Immature natural killer cell (primary cell): ENCODE data around the gene ZNF77. TPM values are rescaled to one million over a fixed set of nuclear protein-coding genes. Genes with fewer than 3 reads are reported as not detected.
"Not testable (repeated sequence)": the region's sequence is repeated elsewhere in the genome, so short reads cannot be mapped to it uniquely, and the experiment has no call there.

Source experiments
- DNase-seq, 3 donors: peaks; one replicate each; pipeline ENCODE4 v3.0.0; 2022; ENCODE audit warnings: mixed read lengths in 1 of 3
- H3K27ac Mint-ChIP-seq, 6 donors: one replicate each; pipeline ENCODE4 v1.8.0; 2020; ENCODE audit warnings: mixed read lengths in 6 of 6, mild to moderate bottlenecking in 5 of 6, inconsistent platforms in 4 of 6, moderate library complexity in 3 of 6
- H3K27me3 Mint-ChIP-seq, 3 donors: one replicate each; pipeline ENCODE4 v1.8.0; 2020 to 2021; ENCODE audit warnings: low read depth in 3 of 3, mild to moderate bottlenecking in 3 of 3, mixed read lengths in 3 of 3, moderate library complexity in 3 of 3, inconsistent platforms in 1 of 3
- H3K36me3 Mint-ChIP-seq, 3 donors: one replicate each; pipeline ENCODE4 v1.8.0; 2020; ENCODE audit warnings: mixed read lengths in 3 of 3, inconsistent platforms in 2 of 3, mild to moderate bottlenecking in 2 of 3
- H3K4me1 Mint-ChIP-seq, 2 donors: one replicate each; pipeline ENCODE4 v1.8.0; 2020; ENCODE audit warnings: inconsistent platforms in 2 of 2, mild to moderate bottlenecking in 2 of 2, mixed read lengths in 2 of 2, moderate library complexity in 1 of 2
- H3K4me3 Mint-ChIP-seq, 5 donors: one replicate each; pipeline ENCODE4 v1.8.0; 2020; ENCODE audit warnings: mild to moderate bottlenecking in 5 of 5, mixed read lengths in 5 of 5, inconsistent platforms in 3 of 5, moderate library complexity in 3 of 5
- H3K9me3 Mint-ChIP-seq, 6 donors: one replicate each; pipeline ENCODE4 v1.8.0; 2020; ENCODE audit warnings: mild to moderate bottlenecking in 6 of 6, mixed read lengths in 6 of 6, inconsistent platforms in 4 of 6, moderate library complexity in 3 of 6
- polyA plus RNA-seq, 3 donors: library from polyadenylated mRNA; unstranded; fragments of 300-500 nt; fragmentation: Illumina TruSeq; gene quantifications; one replicate each; pipeline ENCODE4 v1.2.3, GENCODE V29; 2021

Gene ZNF77
- polyA plus RNA-seq: 1 to 10 TPM in 2 of 3 donors, not detected in 1; 1.1 to 2.1 TPM

DNA sequence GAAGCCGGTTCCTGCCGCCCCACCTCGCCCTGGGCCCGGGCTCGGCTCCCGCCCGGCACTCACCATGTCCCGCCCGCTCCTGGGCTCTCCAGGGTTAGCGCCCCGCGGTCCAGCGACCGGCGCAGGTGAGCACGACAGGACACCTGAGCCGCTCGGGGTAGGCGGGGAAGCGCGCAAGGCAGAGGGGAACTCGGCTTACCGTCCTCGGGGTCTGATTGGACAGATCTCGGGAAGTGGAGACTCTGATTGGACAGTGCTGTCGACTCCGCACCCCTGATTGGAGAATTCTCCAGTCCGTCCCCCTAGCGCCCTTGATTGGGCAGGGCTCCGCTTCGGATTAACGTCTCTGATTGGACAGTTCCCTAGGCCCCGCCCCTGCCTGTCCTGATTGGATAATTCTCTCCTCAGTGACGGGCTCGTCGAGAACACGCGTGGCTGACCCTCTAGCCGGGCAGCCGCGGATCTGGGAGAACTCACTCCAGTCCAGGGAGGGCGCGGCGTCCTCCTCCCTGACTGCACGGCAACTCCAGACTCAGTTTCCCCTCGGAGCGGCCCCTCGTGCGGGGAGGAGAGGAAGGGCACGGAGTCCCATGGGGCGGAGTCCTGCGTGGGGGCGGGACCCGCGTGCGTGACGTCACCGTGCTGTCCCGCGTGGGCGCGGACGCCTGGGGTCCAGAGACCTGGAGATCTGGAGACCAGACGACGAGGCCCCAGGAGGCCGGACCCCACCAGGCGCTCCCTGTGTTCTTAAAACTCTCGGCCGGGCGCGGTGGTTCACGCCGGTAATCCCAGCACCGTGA is at the start of gene ZNF77:
TSS of gene ZNF77 (minus strand) at position 197 of the 800 bp plus-strand sequence. CDS start at position 66, 131 bp downstream.
- Mint-ChIP-seq H3K4me1 (peaks cover 26 to 38% of the 10 kb centered on the region in 2 donors), H3K27ac (peak within 1 kb of the TSS; percentile 90 to 99 (median 98)), H3K9me3 (no peaks in the 10 kb centered on the region), H3K36me3 (no peaks in the 10 kb centered on the region), H3K4me3 (peak within 1 kb of the TSS; percentile 94 to 98 (median 96)), H3K27me3 (peaks cover 6 to 8% (median 7%) of the 10 kb centered on the region in 3 donors)
- peak; percentile 99 for DNase-seq

DNA sequence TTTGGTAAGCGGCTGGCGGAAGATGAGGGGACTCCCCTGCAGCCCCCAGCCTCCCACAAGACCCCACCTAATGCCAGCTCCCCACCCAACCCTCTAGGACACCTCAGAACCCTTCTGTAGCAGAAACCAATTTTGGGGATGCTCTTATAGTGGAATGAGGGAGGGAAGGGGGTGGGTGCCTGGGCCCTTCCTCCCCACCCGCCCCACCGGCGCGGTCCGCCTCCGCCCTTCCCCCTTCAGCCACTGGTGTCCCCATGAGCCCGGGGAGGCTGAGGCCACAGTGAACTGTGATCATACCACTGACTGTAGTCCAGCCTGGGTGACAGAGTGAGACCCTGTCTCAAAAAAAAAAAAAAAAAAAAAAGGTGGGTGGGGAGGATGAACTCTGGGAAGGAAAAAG is 48.8 kb upstream of the ZNF77 start:
- Mint-ChIP-seq H3K27me3 (peaks cover 0 to 10% (median 0%) of the 10 kb centered on the region in 3 donors), H3K4me1 (no peaks in the 10 kb centered on the region), H3K9me3 (no peaks in the 10 kb centered on the region), H3K27ac (no peak overlapping the region), H3K4me3 (no peak overlapping the region), H3K36me3 (no peaks in the 10 kb centered on the region)
- no peak for DNase-seq

DNA sequence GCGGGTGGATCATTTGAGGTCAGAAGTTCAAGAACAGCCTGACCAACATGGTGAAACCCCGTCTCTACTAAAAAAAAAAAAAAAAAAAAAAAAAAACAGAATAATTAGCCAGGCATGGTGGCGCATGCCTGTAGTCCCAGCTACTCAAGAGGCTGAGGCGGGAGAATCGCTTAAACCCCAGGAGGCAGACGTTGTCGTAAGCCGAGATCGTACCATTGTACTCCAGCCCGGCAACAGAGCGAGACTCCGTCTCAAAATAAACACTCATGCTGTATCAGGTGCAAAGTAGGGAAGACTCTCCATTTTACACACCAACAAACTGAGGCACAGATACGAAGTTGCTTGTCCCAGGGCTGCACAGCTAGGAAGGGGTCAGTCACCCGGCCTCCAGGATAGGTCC is 48.2 kb upstream of the ZNF77 start:
- Mint-ChIP-seq H3K9me3 (no peaks in the 10 kb centered on the region), H3K4me3 (no peak overlapping the region), H3K36me3 (no peaks in the 10 kb centered on the region), H3K4me1 (no peaks in the 10 kb centered on the region), H3K27me3 (peaks cover 0 to 11% (median 0%) of the 10 kb centered on the region in 3 donors), H3K27ac (no peak overlapping the region)
- DNase-seq: no peak

DNA sequence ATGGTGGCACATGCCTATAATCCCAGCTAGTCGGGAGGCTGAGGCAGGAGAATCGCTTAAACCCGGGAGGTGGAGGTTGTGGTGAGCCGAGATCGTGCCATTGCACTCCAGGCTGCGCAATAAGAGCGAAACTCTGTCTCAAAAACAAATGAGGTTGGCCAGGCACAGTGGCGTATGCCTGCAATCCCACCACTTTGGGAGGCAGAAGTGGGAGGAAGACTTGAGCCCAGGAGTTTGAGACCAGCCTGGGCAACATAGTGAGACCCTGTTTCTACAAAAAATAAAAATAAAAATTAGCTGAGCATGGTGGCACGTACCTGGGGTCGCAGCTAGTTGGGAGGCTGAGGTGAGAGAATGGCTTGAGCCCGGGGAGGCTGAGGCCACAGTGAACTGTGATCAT is 47.6 kb upstream of the ZNF77 start:
- H3K4me3 Mint-ChIP-seq, H3K27ac Mint-ChIP-seq: not testable (repeated sequence)

DNA sequence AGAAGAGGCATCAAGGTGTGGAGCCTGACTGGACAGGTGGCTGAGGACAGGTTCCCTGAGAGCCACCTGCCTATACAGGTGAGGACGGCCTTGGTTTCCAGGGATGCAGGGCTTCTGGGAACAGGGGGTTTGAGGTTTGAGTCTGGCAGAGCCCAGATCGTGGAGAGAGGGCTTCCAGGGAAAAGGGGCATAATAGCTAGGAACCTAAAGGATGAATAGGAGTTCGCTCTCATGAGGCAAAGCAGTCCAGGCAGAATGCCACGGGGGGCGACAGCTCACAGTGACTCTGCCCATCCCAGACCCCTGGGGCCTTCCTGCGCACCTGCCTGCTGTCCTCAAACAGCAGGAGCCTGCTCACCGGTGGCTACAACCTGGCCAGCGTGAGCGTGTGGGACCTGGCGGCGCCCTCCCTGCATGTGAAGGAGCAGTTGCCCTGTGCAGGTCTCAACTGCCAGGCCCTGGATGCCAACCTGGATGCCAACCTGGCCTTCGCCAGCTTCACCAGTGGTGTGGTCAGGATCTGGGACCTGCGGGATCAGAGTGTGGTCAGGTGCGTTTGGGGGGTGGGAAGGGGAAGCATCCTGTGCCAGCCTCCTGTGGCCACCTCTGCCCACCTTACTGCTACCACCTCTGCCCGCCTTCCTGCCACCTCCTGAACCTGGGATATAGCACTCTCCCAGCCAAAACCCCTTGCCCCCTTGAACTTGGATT is 44.6 kb upstream of the ZNF77 start:
- no peak overlapping the region for H3K27ac Mint-ChIP-seq
- H3K4me1 Mint-ChIP-seq: no peaks in the 10 kb centered on the region
- no peak overlapping the region for H3K4me3 Mint-ChIP-seq
- no peaks in the 10 kb centered on the region for H3K9me3 Mint-ChIP-seq
- peaks cover 0 to 8% (median 2%) of the 10 kb centered on the region in 3 donors for H3K27me3 Mint-ChIP-seq
- no peaks in the 10 kb centered on the region for H3K36me3 Mint-ChIP-seq
- DNase-seq: no peak

More for the DNA sequence above, 47.6 kb upstream of the ZNF77 start:
- not testable (repeated sequence) for H3K4me1 Mint-ChIP-seq, H3K27me3 Mint-ChIP-seq, H3K36me3 Mint-ChIP-seq, DNase-seq, H3K9me3 Mint-ChIP-seq

DNA sequence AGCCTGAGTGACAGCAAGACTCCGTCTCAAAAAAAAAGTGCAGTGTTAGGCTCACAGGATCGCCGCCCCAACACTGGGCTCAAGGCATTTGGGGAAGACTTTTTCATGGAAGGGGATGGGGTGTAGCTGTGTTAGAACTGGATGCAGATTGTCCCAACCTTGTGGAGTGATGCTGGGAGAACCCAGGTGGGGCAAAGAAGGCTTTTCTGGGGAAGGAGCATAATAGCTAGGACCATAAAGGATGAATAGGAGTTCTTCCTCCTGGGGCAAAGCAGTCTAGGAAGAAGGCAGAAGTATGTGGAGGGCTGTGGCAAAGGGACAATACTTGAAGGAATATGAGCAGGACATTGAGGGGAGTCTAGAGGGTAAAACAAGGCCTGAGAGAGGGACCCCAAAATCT is 43.8 kb upstream of the ZNF77 start:
- Mint-ChIP-seq H3K36me3 (no peaks in the 10 kb centered on the region), H3K27me3 (peaks cover 0 to 9% (median 2%) of the 10 kb centered on the region in 3 donors), H3K9me3 (no peaks in the 10 kb centered on the region), H3K27ac (no peak overlapping the region), H3K4me1 (no peaks in the 10 kb centered on the region), H3K4me3 (no peak overlapping the region)
- DNase-seq: no peak

DNA sequence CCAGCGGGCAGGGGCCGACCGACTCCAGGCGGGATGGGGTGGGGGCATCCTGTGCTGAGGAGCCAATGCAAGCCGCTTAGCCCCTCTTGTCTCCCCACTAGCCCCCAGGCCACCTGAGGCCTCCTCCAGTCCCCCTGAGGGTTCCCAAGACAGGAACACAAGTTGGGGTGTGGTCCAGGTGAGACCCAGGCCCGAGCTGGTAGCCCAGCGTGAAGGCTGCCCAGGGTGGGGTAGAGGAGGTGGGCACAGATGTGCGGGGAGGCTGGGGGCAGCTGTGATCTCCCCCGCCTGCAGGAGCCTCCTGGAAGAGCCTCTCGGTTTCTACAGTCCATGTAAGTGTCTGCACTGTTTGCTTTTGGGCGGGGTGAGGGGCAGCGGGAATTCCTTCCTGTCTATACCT is 43.0 kb upstream of the ZNF77 start:
- no peak for DNase-seq
- Mint-ChIP-seq H3K36me3 (no peaks in the 10 kb centered on the region), H3K4me3 (no peak overlapping the region), H3K9me3 (no peaks in the 10 kb centered on the region), H3K4me1 (no peaks in the 10 kb centered on the region), H3K27me3 (peaks cover 0 to 12% (median 2%) of the 10 kb centered on the region in 3 donors), H3K27ac (no peak overlapping the region)

DNA sequence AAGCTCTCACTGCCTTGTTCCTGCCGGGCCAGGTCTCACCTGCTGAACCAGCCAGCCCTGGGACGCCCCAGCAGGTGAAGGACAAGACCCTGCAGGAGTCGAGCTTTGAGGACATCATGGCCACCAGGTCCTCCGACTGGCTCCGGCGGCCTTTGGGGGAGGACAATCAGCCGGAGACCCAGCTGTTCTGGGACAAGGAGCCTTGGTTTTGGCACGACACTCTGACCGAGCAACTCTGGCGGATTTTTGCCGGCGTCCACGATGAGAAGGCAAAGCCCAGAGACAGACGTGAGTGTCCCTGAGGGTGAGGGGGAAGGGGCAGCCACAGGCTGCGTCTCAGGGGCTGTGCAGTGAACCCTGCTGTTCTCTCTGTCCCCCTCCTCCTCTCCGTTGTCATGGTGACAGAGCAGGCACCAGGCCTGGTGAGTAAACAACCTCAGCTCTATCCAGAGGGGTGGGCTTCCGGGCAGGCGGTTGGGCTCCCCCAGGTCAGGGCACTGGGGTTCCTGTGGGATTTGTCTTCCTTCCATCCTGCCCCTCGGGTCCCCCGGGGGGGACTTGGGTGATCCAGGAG is 42.3 kb upstream of the ZNF77 start:
- Mint-ChIP-seq H3K4me3 (no peak overlapping the region), H3K36me3 (no peaks in the 10 kb centered on the region), H3K4me1 (no peaks in the 10 kb centered on the region), H3K27ac (no peak overlapping the region), H3K9me3 (no peaks in the 10 kb centered on the region), H3K27me3 (peaks cover 0 to 10% (median 2%) of the 10 kb centered on the region in 3 donors)
- no peak for DNase-seq

DNA sequence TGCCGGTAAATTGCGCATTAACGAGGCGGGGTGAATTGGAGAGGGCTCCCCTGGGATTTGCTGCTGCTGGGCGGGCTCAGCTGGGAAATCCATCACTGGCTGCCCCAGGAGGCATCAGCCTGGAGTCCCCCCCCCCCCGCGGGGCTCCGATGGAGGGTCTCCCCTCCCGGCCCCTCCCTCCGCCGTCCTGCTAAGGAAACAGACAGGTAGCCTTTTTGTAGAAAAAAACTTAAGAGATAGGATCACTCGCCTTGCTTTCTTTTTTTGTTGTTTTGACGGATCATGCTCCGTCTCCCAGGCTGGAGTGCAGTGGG is 39.4 kb upstream of the ZNF77 start:
- H3K27me3 Mint-ChIP-seq: peaks cover 0 to 9% (median 5%) of the 10 kb centered on the region in 3 donors
- H3K4me1 Mint-ChIP-seq: no peaks in the 10 kb centered on the region
- no peaks in the 10 kb centered on the region for H3K9me3 Mint-ChIP-seq

DNA sequence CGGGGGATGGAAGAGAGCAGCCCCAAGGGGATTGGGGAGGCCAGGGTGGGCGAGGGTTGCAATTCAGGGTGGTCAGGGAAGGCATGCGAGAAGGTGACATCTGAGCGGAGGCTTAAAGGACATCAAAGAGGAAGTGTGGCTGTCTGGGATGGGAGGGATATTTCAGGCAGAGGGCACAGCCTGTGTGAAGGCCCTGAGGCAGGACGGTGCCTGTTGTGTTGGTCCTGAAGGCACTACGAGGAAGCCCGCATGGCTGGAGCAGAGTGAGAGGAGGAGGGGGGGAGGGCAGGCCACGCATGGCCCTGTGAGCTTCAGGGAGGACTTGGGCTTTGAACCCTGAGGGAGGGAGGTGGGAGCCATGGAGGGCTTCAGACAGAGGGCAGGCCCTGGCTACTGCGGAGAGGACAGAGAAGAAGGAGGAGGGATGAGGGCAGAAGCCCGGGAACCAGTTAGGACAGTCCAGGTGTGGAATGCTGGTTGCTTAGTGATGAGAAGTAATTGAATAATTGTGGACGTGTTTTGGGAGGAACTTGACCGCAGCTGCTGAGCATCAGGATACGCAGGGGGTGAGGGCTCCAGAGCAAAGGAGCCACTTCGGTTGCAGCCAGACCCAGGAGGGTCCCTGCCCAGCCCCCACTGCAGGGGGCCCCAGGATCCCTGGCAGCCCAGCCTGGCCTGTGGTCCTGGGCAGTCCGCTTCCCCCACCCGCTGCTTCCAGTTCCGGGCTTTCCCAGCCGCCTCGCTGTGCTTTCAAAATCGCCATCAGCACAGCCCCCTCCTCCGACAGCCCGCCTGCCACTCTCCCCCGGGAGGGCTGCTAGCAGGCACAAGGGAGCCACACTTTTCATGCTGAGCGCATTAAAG is 38.8 kb upstream of the ZNF77 start:
- Mint-ChIP-seq H3K27me3 (peaks cover 0 to 7% (median 5%) of the 10 kb centered on the region in 3 donors), H3K4me1 (no peaks in the 10 kb centered on the region), H3K36me3 (no peaks in the 10 kb centered on the region), H3K4me3 (no peak overlapping the region), H3K27ac (no peak overlapping the region), H3K9me3 (no peaks in the 10 kb centered on the region)
- DNase-seq: no peak

More for the DNA sequence above, 39.4 kb upstream of the ZNF77 start:
- H3K36me3 Mint-ChIP-seq: no peaks in the 10 kb centered on the region
- DNase-seq: no peak
- no peak overlapping the region for H3K27ac Mint-ChIP-seq
- H3K4me3 Mint-ChIP-seq: no peak overlapping the region

DNA sequence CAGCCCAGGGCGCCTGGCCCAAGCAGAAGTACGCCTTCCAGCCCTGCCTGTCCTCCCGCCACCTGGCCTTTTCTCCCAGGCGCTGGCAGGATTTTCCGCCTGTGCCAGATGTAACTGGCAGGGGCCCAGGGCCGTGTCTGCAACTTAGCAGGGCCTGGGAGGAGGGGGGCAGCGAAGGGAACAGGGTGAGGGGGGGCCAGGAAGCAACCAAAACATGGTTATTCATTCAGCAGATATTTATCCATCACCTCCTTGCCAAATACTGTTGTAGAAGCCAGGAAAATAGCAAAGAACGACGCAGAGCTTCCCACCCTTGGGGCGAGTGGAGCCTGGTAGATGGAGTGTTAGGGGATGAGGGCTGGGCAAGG is 38.2 kb upstream of the ZNF77 start:
- Mint-ChIP-seq H3K36me3 (no peaks in the 10 kb centered on the region), H3K27ac (no peak overlapping the region), H3K9me3 (no peaks in the 10 kb centered on the region), H3K4me3 (no peak overlapping the region), H3K4me1 (peaks cover 0 to under 1% of the 10 kb centered on the region in 2 donors), H3K27me3 (peaks cover 0 to 6% (median 5%) of the 10 kb centered on the region in 3 donors)
- no peak for DNase-seq

DNA sequence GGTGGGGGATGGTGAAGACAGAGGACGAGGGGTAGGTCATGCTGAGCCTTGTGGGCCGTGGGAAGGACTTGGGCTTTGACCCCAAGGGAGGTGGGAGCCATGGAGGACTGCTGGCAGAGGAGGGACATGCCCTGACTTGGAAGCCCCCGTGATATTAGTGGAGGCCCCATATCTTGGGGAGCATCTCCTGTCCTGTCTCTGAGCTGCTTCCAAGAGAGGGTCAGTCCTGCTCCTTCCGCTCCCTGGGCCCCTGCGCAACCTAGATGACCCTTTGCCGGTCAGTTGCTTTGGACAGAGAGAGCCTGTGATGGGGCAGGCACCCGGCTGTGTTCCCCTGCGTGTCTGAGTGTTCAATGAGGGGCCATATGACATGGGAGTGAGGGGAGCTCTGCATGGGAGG is 37.8 kb upstream of the ZNF77 start:
- no peak overlapping the region for H3K4me3 Mint-ChIP-seq
- no peak overlapping the region for H3K27ac Mint-ChIP-seq
- no peaks in the 10 kb centered on the region for H3K9me3 Mint-ChIP-seq
- peaks cover 2 to 8% (median 6%) of the 10 kb centered on the region in 3 donors for H3K27me3 Mint-ChIP-seq
- no peaks in the 10 kb centered on the region for H3K36me3 Mint-ChIP-seq
- H3K4me1 Mint-ChIP-seq: peaks cover 0 to 4% of the 10 kb centered on the region in 2 donors
- no peak for DNase-seq

DNA sequence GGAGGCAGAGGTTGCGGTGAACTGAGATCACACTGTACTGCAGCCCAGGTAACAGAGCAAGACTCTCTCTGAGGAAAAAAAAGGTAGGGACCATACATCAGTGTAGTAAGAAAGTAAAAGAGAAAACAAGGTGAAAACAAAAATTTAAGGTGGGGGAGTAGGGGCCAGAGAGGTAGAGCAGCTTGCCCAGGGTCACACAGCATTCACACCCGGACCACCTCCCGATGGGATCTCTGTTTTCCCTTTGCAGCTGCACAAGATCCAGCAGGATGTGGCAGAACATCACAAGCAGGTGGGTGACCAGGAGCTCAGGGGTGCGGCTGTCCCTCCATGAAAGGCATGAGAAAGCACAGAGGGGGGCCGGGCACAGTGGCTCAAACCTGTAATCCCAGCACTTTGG is 37.1 kb upstream of the ZNF77 start:
- H3K9me3 Mint-ChIP-seq: no peaks in the 10 kb centered on the region
- H3K4me1 Mint-ChIP-seq: peaks cover 4 to 7% of the 10 kb centered on the region in 2 donors
- no peak overlapping the region for H3K4me3 Mint-ChIP-seq
- DNase-seq: no peak
- H3K27me3 Mint-ChIP-seq: peaks cover 7 to 14% (median 12%) of the 10 kb centered on the region in 3 donors
- H3K36me3 Mint-ChIP-seq: no peaks in the 10 kb centered on the region
- H3K27ac Mint-ChIP-seq: no peak overlapping the region
